HG02870 (cell line): Measurements from ENCODE around the gene NECTIN1.
"Not testable (repeated sequence)": the region's sequence is repeated elsewhere in the genome, so short reads cannot be mapped to it uniquely, and the experiment has no call there.

ENCODE experiments used
- ATAC-seq: cut with Tn5 transposase; IDR thresholded peaks from one replicate; pipeline ENCODE4 v1.9.1; 2021; ENCODE audit warnings: mild to moderate bottlenecking, moderate library complexity; ENCODE audit not compliant: unreplicated experiment

Gene NECTIN1

DNA sequence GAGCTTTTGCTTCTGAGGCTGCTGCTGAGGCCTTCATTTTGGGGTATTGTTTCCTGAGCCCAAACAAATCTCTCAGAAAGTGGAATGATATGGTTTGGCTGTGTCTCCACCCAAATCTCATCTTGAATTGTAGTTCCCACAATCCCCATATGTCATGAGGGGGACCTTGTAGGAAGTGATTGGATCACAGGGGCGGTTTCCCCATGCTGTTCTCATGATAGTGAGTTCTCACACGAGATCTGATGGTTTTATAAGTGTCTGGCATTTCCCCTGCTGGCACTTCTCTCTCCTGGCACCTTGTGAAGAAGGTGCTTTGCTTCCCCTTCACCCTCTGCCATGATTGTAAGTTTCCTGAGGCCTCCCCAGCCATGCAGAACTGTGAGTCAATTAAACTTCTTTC is 133.1 kb downstream of the NECTIN1 start:
- ATAC-seq: not testable (repeated sequence)

DNA sequence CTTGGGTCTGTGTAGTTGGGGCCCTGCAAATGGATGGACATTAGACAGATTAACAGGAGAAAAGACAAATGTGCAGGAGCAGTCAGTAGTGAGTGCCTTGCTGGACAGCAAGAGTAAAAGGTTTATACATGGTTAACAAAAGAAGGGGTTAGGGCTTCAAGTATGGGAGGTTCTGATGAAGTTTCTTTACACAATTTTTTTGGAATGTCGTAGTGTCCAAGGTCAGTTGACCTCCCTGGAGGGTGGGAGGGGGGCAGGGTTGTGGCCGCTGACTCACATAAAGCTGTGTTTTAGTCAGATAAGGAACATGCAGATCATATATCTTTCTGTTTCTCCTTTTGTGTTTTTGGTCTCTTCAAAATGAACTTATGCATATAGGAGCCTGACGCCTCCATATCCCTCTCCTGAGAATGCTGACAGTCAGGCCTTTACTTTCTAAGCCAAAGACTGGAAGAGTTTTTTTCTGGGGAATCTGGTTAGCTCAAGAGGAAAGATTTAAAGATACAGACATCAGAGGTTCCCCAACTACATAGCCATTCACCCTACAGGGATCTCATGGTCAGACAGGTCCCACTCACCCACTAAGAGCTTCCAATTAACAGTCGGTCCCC is 134.3 kb downstream of the NECTIN1 start:
- no peak for ATAC-seq

DNA sequence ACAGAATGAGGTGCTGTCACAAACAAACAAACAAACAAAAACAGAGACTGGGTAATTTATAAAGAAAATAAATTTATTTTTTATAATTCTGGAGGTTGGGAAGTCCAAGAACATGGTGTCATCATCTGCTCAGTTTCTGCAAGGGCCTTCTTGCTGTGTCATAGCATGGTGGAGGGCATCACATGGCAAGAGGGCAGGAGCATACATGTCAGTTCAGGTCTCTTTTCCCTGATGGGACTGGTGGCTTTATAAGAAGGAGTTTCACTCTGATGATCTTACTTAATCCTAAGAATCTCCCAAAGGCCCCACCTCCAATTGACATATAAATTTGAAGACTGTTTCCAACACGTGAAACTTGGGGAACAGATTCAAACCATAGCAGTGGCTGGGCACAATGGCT is 135.7 kb downstream of the NECTIN1 start:
- ATAC-seq: no peak

DNA sequence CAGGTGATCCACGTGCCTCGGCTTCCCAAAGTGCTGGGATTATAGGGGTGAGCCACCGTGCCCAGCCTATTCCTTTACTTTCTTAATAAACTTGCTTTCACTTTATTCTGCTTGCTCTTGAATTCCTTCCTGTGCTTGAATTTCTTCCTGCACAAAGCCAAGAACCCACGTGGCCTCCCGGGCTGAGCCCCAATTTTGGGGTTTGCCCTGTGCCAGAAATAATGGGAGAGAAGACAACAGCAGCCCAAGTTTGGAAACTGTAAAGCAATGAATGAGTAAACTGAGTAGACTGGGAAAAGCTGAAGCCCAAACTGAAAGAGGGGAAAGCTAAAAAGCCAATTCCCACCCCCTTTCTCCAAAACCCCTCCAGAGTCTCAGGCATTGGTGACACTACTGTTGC is 136.4 kb downstream of the NECTIN1 start:
- no peak for ATAC-seq

DNA sequence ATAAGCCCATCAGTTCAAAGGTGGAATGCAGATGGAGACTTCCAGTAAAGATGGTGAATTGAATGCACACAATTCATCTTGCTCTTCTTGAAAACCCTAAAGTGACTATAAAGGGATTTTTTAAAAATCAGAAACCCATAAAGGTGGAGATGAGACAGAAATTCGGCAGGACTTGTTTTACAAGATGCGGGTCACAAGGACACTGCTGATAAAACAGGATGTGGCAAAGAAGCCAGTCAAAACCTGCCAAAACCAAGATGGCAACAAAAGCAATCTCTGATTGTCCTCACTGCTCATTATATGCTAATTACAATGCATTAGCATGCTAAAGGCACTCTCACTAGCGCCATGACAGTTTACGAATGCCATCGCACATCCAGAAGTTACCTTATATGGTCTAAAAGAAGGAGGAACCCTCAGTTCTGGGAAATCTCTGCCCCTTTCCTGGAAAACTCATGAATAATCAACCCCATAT is 137.1 kb downstream of the NECTIN1 start:
- ATAC-seq: no peak

DNA sequence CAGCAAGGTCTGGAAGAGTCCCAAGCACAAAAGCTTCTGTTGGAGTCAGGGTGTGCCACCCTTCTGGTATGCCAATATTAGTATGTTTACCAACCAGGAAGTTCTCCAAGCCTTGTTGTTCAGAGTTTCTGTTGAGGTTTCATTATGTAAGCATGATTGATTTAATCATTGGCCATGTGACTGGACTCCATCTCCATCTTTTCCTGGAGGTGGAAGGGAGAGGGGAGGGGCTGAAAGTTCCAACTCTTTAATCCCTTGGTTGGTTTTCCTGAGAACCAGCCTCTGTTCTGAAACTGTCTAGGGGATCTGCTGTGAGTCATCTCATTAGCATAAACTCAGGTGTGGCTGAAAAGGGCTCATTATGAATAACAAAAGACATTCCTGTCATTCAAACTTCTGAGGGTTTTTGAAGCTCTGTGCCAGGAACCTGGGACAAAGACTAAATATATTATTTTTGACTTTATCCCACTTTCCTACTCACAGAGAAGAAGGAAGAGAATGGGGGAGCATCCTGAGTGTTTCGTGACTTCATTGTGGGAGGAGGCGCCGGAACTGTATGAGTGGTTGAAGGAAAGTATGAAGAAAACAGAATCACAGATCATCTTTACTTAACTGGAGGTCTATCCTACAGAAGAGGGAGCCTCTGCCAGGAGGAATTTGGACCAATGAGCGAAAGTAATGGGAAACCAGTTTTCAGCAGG is 138.2 kb downstream of the NECTIN1 start:
- ATAC-seq: no peak

DNA sequence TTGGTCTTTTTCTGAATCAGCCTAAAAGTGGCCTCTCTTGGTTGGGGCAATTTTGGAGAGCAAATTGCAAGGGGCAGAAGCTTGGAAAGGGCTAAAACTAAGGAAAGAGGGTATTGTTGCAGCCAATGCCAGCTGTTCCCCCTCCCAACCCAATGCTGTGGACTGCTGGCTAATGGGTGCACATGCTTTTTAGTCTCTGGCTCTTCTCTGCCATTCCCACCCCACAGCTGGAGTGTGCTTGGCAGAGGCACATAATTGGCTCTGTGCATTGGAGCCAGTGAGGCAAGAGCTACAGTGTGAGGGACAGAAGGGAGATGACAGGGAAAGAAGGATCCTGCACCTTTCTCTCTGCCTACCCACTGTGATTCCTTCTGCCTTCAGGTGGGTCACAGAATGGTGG is 140.0 kb downstream of the NECTIN1 start:
- ATAC-seq: no peak
